T-cell (primary cell): Measurements from ENCODE around the gene ING5. TPM values are rescaled to one million over a fixed set of nuclear protein-coding genes. Genes with fewer than 3 reads are reported as not detected.

ENCODE experiments used
- ATAC-seq, 4 experiments: fragments of 200-7000 bp in 3 of 4; fragments of 150-1000 bp in 1 of 4; cut with Tn5 transposase; replicated peaks in 1 of 4; 1 replicate in 3 of 4; 2 replicates in 1 of 4; pipeline ENCODE4 v1.10.0; 2021; ENCODE audit warnings: moderate library complexity in 3 of 4, mild to moderate bottlenecking in 2 of 4, moderate number of reproducible peaks in 1 of 4
- CTCF ChIA-PET, 2 donors: fragments of 300-600 bp; sonication (Branson Sonifier 250); formaldehyde crosslinking; loops; one replicate each; lab custom pipeline; 2022; ENCODE audit warnings: antibody characterized with exemption in 2 of 2; lab: Charles Lee
- POLR2A ChIA-PET, 2 donors: fragments of 300-600 bp; sonication (Branson Sonifier 250); formaldehyde crosslinking; loops; one replicate each; lab custom pipeline; 2022; ENCODE audit warnings: antibody characterized with exemption in 2 of 2; lab: Charles Lee
- DNase-seq, 35 experiments: peaks; one replicate each; pipeline versions ENCODE4 v3.0.0 to v3.0.0-alpha.2; 2013 to 2023
- H3K27ac ChIP-seq: one replicate; pipeline ENCODE4 v1.5.1; 2013; ENCODE audit warnings: low read length
- H3K27me3 ChIP-seq, 2 experiments: replicated peaks in 1 of 2; 1 replicate in 1 of 2; 2 replicates in 1 of 2; pipeline versions ENCODE4 v1.6.1 to v1.7.0; 2013; ENCODE audit warnings: low read length in 1 of 2, mixed read lengths in 1 of 2; ENCODE audit not compliant: control insufficient read depth in 2 of 2, insufficient read depth in 2 of 2; ENCODE audit errors: extremely low read depth in 1 of 2
- H3K36me3 ChIP-seq, 2 donors: 1 replicate in 1 of 2; 2 replicates in 1 of 2; pipeline versions ENCODE4 v1.6.1 to v1.7.0; 2013; ENCODE audit warnings: low read length in 1 of 2; ENCODE audit not compliant: control insufficient read depth in 2 of 2, insufficient read depth in 1 of 2; ENCODE audit errors: extremely low read depth in 1 of 2
- H3K4me1 ChIP-seq, 2 experiments: 1 replicate in 1 of 2; 2 replicates in 1 of 2; pipeline versions ENCODE4 v1.6.1 to v1.7.0; 2013; ENCODE audit warnings: low read length in 2 of 2, mixed read lengths in 1 of 2; ENCODE audit not compliant: insufficient read depth in 2 of 2, control insufficient read depth in 1 of 2; ENCODE audit errors: extremely low read depth in 1 of 2
- H3K4me3 ChIP-seq, 2 donors: 1 replicate in 1 of 2; 2 replicates in 1 of 2; pipeline versions ENCODE4 v1.5.1 to v1.7.0; 2013; ENCODE audit warnings: mild to moderate bottlenecking in 2 of 2, low read length in 1 of 2, moderate library complexity in 1 of 2; ENCODE audit not compliant: control insufficient read depth in 1 of 2; ENCODE audit errors: extremely low read depth in 1 of 2
- H3K9me3 ChIP-seq: 2 replicates; pipeline ENCODE4 v1.7.0; 2013
- H3K27ac Mint-ChIP-seq, 2 donors: one replicate each; pipeline ENCODE4 v1.8.0; 2020 to 2021; ENCODE audit warnings: mild to moderate bottlenecking in 2 of 2, mixed read lengths in 2 of 2
- H3K27me3 Mint-ChIP-seq, 2 donors: one replicate each; pipeline ENCODE4 v1.8.0; 2021 to 2022; ENCODE audit warnings: mixed read lengths in 2 of 2
- H3K36me3 Mint-ChIP-seq: one replicate; pipeline ENCODE4 v1.8.0; 2021; ENCODE audit warnings: mixed read lengths
- H3K4me1 Mint-ChIP-seq, 3 donors: one replicate each; pipeline ENCODE4 v1.8.0; 2020 to 2022; ENCODE audit warnings: mixed read lengths in 3 of 3, mild to moderate bottlenecking in 1 of 3
- H3K4me3 Mint-ChIP-seq, 3 donors: one replicate each; pipeline ENCODE4 v1.8.0; 2020 to 2022; ENCODE audit warnings: mild to moderate bottlenecking in 3 of 3, mixed read lengths in 3 of 3, moderate library complexity in 3 of 3
- H3K9me3 Mint-ChIP-seq, 3 donors: one replicate each; pipeline ENCODE4 v1.8.0; 2020 to 2022; ENCODE audit warnings: mixed read lengths in 3 of 3
- WGBS: methylation state at CpG from one replicate; pipeline ENCODE4 v1.1.5; 2013; ENCODE audit warnings: missing lambda C conversion rate; ENCODE audit not compliant: insufficient coverage; 5-methylcytosine and 5-hydroxymethylcytosine counted together
- total RNA-seq, 35 experiments: library from RNA in 6 of 35; stranded (reverse) in 6 of 35; fragments of 120-200 nt in 1 of 35; gene quantifications; one replicate each; pipeline versions ENCODE4 v1.2.1 to v1.2.4 and lab custom pipeline; 2013 to 2026

The ING5 gene
- total RNA-seq, 5 donors from 2014 or later (not counting 1 experiment from before 2014, with no cell fraction given), result 63.0 to 98.0 (median 77.4) TPM

DNA sequence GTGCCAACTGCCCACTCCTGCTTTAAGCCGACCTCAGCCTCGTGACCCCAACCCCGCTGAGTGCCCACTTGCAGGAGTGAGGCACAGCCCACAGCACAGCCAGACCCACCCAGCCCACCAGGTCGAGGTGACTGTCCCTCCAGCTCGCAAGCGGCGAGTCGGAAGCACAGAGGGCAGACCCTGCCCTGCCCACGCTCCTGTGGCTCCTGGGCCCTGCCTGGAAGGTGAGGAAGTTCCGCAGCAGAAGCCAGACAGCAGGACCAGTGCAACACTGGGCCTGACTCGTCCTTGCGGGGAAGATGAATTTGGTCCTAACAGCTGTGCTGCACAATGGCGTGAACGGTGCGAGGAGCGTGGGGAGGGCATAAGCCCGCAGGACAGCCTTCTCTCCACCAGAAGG is 25.2 kb upstream of the ING5 start:
- H3K27me3 Mint-ChIP-seq, result no peaks in the 10 kb centered on the region
- ATAC-seq (no peak), DNase-seq (no peak)
- Histone ChIP-seq H3K4me1 (no peaks in the 10 kb centered on the region), H3K4me3 (no peak overlapping the region), H3K36me3 (peaks cover 23 to 42% of the 10 kb centered on the region in 2 donors), H3K27me3 (no peaks in the 10 kb centered on the region), H3K9me3 (no peaks in the 10 kb centered on the region), H3K27ac (no peak overlapping the region)
- 94% methylated on average over 15 of the region's 17 CpGs for WGBS
- H3K27ac Mint-ChIP-seq, result peak overlapping the region in 1 of 2 donors; percentile 6
- peaks cover 0 to 5% (median 2%) of the 10 kb centered on the region in 3 donors for H3K4me1 Mint-ChIP-seq
- H3K9me3 Mint-ChIP-seq, result no peaks in the 10 kb centered on the region
- POLR2A ChIA-PET, result no interaction called here
- peaks cover 17% of the 10 kb centered on the region for H3K36me3 Mint-ChIP-seq
- H3K4me3 Mint-ChIP-seq, result no peak overlapping the region
- CTCF ChIA-PET, result no interaction called here

DNA sequence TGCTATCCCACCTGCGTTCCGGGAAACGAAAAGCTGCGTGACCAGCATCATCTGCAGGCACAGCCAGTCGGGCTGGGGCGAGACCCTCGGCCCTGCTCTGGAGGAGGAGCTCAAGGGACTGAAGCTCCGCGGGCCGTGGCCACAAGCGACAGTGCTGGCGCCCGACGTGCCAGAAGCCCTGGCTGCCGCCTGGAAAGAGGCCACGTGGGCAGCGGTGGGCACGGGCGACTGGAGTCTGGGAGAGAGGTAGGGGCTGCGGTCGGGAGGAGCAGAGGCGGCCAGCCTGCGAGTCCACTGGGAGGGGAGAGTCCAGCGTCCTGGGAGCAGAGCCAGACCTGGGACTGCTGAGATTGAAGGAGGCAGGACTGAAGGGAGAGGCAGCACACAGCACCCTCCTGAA is 24.4 kb upstream of the ING5 start:
- CTCF ChIA-PET, result no interaction called here

DNA sequence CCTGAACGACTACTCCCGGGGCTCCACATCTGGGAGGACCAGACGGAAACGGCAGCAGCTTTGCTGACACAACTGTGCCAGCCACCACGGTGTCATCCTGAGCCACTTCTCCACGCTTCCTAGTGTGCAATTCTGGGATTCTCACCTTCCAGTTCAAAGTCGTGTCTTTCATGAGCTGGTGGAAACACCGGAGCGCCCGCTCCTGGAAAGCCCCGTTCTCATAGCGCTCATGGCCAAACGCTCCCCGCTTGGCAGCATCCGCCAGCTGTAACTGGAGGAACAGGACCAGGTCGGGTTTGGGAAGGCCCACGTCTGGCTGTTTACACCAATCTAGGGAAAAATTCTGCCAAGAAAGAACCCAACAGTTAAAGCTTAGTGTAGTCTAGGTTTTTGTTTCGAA is 23.5 kb upstream of the ING5 start:
- Histone ChIP-seq H3K27ac (no peak overlapping the region), H3K9me3 (no peaks in the 10 kb centered on the region), H3K4me1 (no peaks in the 10 kb centered on the region), H3K4me3 (no peak overlapping the region), H3K27me3 (no peaks in the 10 kb centered on the region), H3K36me3 (peaks cover 20 to 49% of the 10 kb centered on the region in 2 donors)
- peaks cover 0 to 5% (median 2%) of the 10 kb centered on the region in 3 donors for H3K4me1 Mint-ChIP-seq
- CTCF ChIA-PET, result no interaction called here
- peaks cover 18% of the 10 kb centered on the region for H3K36me3 Mint-ChIP-seq
- POLR2A ChIA-PET, result interaction anchor here in 1 of 2 donors (0.6 kb wide), 2 partner anchors 223 to 1915 kb away, joined by 3 read pairs; no protein-coding TSS in a partner anchor
- no peak overlapping the region for H3K4me3 Mint-ChIP-seq
- DNase-seq, result no peak
- WGBS, result 95% methylated on average over 17 of the region's 18 CpGs
- H3K27ac Mint-ChIP-seq, result no peak overlapping the region
- ATAC-seq, result no peak
- H3K27me3 Mint-ChIP-seq, result no peaks in the 10 kb centered on the region
- H3K9me3 Mint-ChIP-seq, result no peaks in the 10 kb centered on the region

More for the DNA sequence above, 24.4 kb upstream of the ING5 start:
- Mint-ChIP-seq H3K4me1 (peaks cover 0 to 5% (median 2%) of the 10 kb centered on the region in 3 donors), H3K36me3 (peaks cover 18% of the 10 kb centered on the region), H3K9me3 (no peaks in the 10 kb centered on the region), H3K4me3 (no peak overlapping the region), H3K27ac (no peak overlapping the region), H3K27me3 (no peaks in the 10 kb centered on the region)
- WGBS, result 93% methylated on average over 24 of the region's 24 CpGs
- Histone ChIP-seq H3K27ac (no peak overlapping the region), H3K4me3 (no peak overlapping the region), H3K36me3 (peaks cover 20 to 49% of the 10 kb centered on the region in 2 donors), H3K27me3 (no peaks in the 10 kb centered on the region), H3K4me1 (no peaks in the 10 kb centered on the region), H3K9me3 (no peaks in the 10 kb centered on the region)
- POLR2A ChIA-PET, result no interaction called here
- DNase-seq (no peak), ATAC-seq (no peak)

DNA sequence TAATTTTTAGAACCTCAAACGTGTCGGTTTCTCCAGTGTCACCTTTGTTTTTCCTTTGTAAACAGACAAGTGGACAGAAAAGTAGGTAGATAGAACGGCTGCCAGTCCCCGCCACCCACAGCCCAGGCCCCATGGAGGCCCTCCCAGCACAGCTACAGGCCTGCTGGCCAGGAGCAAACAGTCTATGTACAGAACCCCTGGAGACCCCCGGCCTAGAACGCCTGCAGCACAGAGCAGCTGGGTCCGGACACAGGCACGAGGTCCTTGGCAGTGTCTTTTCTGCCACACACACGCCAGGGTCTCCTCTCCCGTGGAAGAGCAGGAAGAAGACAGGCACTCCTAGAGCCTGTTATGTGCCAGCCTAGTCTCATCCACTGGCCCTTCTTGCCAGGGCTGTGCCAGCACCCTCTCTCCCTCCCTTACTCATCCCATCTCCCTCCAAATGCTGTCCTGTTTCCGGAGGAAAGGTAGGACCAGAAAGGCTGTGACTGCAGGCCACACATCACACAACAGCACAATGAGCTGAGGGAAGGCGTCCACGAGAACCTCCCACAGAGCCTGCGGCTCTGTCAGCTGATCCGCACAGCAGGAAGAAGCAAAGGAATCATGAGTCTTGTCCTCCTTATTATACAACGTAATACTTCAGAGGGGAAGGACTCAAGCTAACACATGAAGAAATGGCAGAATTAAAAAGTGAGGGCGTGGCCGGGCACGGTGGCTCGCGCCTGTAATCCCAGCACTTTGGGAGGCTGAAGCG is 22.9 kb upstream of the ING5 start:
- H3K4me3 Mint-ChIP-seq, result no peak overlapping the region
- ATAC-seq, result no peak
- H3K4me3 ChIP-seq, result no peak overlapping the region
- H3K36me3 Mint-ChIP-seq, result peaks cover 18% of the 10 kb centered on the region
- no peak overlapping the region for H3K27ac Mint-ChIP-seq
- no peak overlapping the region for H3K27ac ChIP-seq
- ChIA-PET POLR2A (interaction anchor here in 1 of 2 donors (0.6 kb wide), 2 partner anchors 222 to 1916 kb away, joined by 3 read pairs; no protein-coding TSS in a partner anchor), CTCF (no interaction called here)
- no peaks in the 10 kb centered on the region for H3K27me3 ChIP-seq
- H3K4me1 Mint-ChIP-seq, result peaks cover 0 to 5% (median 2%) of the 10 kb centered on the region in 3 donors
- WGBS, result 95% methylated on average over 19 of the region's 22 CpGs
- no peaks in the 10 kb centered on the region for H3K9me3 Mint-ChIP-seq
- H3K4me1 ChIP-seq, result no peaks in the 10 kb centered on the region
- peaks cover 20 to 49% of the 10 kb centered on the region in 2 donors for H3K36me3 ChIP-seq
- DNase-seq, result no peak
- no peaks in the 10 kb centered on the region for H3K27me3 Mint-ChIP-seq
- no peaks in the 10 kb centered on the region for H3K9me3 ChIP-seq

DNA sequence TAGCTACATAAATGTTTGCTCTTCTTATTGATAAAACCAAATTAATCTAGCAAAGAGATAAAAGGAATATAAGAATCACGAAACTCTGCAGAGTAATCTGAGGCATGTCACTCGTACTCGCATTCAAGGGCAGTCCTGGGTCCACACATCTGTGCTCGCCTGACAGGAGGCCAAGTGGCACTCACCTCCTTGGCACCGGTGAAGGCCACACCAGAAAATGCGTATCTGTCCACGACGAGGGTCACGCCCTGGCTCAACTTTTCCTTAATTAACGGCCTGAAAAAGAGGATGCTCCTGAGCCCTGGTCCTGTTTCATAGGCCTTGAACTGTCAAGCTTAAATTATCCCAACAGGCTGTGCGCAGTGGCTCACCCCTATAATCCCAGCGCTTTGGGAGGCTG is 21.8 kb upstream of the ING5 start:
- WGBS, result 97% methylated on average over 12 of the region's 12 CpGs
- no peak overlapping the region for H3K4me3 Mint-ChIP-seq
- peaks cover 20 to 51% of the 10 kb centered on the region in 2 donors for H3K36me3 ChIP-seq
- H3K4me3 ChIP-seq, result no peak overlapping the region
- no peak overlapping the region for H3K27ac Mint-ChIP-seq
- ATAC-seq, result no peak
- H3K9me3 Mint-ChIP-seq, result no peaks in the 10 kb centered on the region
- H3K27ac ChIP-seq, result no peak overlapping the region
- H3K27me3 Mint-ChIP-seq, result no peaks in the 10 kb centered on the region
- no peak for DNase-seq
- ChIA-PET POLR2A (no interaction called here), CTCF (no interaction called here)
- H3K36me3 Mint-ChIP-seq, result peaks cover 21% of the 10 kb centered on the region
- no peaks in the 10 kb centered on the region for H3K27me3 ChIP-seq
- H3K9me3 ChIP-seq, result no peaks in the 10 kb centered on the region
- no peaks in the 10 kb centered on the region for H3K4me1 ChIP-seq
- H3K4me1 Mint-ChIP-seq, result peaks cover 4 to 12% (median 4%) of the 10 kb centered on the region in 3 donors

DNA sequence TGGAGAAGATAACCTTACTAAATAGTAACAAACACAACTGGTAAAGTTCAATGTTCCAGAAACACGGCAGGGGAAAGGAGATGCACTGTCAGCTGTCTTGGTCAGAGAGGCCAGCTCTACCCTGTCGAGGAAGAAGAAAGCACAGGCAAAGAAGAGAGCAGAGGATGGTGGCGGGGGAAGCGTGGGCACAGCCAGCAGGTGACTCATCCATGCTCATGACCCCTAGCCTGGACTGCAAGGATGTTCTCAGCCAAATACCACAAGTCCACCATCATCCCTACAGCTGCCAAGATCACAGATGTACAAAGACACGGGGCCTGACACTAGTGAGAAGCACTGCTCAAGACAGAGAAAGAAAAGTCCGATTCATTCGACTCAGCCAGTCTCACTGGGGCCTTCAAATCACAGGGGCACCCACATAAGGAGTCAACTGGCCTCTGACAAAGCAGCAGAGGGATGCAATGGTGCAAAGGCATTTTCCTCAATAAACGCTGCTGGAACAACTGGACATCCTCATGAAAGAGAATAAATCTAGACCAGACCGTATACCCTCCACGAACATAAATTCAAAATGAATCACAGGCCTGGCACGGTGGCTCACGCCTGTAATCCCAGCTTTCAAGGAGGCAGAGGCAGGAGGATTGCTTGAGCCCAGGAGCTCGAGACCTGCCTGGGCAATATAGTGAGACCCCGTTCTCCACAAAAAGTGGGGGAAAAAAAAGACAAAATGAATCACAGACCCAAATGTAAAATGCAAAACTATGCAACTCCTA is 20.8 kb upstream of the ING5 start:
- Mint-ChIP-seq H3K27me3 (no peaks in the 10 kb centered on the region), H3K27ac (peak overlapping the region in 1 of 2 donors; percentile 5), H3K4me3 (no peak overlapping the region), H3K9me3 (no peaks in the 10 kb centered on the region), H3K4me1 (peaks cover 12 to 15% (median 12%) of the 10 kb centered on the region in 3 donors), H3K36me3 (peaks cover 21% of the 10 kb centered on the region)
- Histone ChIP-seq H3K4me3 (no peak overlapping the region), H3K27me3 (no peaks in the 10 kb centered on the region), H3K4me1 (peaks cover 3 to 7% of the 10 kb centered on the region in 2 experiments), H3K27ac (no peak overlapping the region), H3K36me3 (peaks cover 20 to 51% of the 10 kb centered on the region in 2 donors), H3K9me3 (no peaks in the 10 kb centered on the region)
- ATAC-seq, result no peak
- ChIA-PET CTCF (no interaction called here), POLR2A (no interaction called here)
- 81% methylated on average over 8 of the region's 14 CpGs for WGBS
- no peak for DNase-seq
